ENCODE measurements around the gene ANKRD37.

Gene ANKRD37

DNA sequence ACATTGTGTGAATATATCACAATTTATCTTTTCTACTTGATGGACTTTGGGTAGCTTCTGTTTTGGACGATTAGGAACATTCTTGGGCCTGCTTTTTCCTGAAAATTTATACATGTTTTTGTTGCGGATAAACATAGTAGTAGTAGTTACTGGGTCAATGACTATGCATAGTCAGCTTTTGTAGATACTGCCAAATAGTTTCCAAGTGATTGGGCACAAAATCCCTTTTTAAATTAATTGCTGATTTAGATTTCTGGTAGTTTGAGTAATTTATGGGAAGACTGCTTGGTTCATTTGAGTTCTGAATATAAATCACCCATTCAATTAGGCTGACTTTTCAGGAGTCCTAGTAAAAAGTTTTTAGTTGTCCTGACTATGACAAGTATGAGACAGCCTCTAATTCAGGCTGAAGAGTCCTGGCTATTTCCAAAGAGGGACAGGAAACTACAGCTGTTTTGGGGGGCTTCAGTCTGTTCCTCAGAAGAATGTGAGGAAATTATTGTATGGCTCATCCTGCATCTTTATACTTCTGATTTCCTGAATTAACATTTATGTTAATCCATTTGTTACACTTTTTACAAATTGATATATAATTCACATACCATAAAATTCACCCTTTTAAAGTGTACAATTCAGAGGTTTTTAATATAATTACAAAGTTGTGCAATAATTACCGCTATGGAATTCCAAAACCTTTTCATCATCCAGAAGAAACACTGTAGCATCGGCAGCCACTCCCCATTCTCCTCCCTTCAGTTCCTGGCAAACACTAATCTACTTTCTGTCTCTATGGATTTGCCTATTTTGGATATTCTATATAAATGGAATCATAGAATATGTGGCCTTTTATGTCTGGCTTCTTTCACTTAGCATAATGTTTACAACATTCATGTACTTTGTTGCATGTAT is 15.1 kb upstream of the ANKRD37 start:
- no peak for DNase-seq

DNA sequence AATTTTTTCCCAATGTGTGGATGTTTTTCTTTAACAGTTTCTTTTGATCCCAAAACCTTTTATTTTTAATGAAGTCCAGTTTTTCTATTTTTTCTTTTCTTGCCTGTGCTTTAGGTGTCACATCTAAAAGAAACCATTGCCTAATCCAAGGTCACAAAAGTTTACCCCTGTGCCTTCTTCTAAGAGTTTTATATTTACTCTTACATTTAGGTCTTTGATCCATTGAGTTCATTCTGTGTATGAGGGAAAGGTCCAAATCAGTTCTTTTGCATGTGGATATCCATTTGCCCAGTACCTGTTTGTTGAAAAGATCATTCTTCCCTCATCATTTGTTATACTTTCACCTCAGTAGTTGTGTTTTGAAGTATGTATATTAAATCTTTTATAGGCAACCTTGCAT is 13.9 kb upstream of the ANKRD37 start:
- DNase-seq = no peak

DNA sequence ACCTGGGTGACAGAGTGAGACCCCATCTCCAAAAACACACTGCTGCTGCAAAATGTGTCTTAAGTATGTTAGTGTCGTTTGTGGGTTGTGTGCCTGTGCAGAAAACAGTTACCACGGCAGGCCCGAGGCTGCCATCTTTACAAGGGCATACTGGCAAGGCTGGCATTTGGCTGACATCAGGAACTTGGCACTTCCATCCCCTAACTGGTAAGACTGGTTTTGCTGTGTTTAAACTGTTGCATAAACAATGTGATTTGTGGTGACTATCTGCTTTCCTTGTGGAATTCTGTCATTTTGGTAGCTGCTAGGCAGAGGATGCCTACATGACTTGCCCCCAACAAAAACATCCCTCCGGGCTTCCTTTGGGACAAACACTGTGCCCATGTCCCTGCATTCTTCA is 13.2 kb upstream of the ANKRD37 start:
- DNase-seq = no peak

DNA sequence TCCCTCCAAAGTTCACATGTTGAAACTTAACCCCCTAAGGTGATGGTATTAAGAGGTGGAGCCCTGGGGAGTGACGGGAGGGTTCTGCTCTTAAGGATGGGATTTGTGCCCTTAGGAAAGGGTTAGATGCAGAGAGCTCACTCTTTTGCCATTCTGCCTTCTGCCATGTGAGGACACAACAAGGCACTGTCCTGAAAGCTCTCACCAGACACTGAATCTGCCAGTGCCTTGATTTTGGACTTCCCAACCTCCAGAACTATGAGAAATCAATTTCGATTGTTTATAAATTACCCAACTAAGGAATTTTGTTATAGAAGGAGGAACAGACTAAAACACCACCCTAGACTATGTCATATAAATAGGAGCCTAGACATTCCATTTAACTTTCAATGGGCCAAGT is 12.6 kb upstream of the ANKRD37 start:
- no peak for DNase-seq

DNA sequence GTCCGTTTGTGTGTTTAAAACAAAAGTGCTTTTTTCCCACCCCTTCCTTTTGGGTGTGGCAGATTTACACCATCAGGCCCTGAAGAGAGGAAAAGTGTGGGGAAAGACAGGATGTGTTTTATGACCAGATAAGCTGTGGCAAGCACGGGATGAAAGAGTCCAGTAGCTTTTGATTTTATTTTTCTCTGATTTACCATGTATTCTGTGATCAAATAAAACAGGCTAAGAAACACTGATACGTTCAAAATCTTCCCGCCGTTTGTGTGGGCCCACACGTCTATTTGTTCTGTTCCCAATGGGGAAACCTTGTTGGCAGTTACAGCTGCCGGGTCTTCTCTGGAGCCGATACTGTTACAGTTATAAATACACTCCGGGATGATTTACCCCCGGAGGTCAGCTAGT is 11.7 kb upstream of the ANKRD37 start:
- no peak for DNase-seq

DNA sequence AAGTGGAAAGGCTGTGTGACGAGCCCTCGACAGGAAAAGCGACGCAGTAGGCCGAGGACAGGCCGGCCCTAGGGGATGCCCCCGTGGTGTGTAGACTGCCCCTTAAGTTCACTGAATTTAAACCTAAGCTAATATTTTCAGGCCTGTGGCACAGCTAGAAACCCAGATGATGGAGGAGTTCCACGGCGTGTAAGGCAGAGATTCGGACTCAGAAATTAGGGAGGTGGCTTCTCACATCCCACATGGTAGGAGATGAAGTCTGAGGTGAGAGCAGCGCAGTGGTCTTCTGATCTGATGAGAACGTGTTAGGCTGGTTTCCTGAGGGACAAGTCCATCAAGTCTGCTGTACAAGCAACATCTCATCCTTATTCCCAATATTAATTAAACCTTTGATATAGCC is 8.7 kb upstream of the ANKRD37 start:
- no peak for DNase-seq

DNA sequence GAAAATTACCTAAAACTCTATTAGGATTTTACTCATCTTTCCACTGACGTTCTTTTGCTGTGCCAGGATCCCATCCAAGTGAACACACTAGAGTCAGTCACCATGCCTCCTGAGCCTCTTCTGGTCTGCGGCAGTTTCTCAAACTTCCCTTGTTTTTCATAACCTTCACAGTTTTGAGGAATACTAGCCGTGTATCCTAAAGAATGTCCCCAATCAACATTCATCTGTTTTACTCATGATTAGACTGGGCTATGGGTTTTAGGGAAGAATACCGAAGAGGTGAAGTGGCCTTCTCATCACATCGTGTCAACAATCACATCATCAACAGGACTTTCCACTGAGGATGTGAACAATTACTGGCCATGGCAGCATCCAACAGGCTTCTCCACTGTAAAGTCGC is 5.7 kb upstream of the ANKRD37 start:
- DNase-seq = no peak

DNA sequence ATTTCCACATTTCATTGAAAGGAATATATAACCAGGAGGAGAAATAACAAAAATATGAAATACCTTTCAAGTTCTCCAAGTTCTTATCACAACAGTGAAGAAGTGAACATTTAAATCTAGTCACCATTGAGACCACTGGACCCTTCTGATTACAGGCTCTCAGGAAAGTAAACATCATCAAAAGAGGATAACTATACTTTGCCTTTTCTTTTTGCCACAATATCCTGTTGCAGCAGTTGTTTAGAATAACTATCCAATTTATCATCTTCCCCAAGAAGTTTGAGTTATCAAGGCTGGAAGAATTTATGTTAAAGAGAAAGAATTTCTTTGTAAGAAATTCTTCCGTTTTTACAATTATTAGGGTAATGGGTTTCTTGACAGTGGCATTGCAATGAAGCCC is 4.5 kb upstream of the ANKRD37 start:
- DNase-seq = no peak

DNA sequence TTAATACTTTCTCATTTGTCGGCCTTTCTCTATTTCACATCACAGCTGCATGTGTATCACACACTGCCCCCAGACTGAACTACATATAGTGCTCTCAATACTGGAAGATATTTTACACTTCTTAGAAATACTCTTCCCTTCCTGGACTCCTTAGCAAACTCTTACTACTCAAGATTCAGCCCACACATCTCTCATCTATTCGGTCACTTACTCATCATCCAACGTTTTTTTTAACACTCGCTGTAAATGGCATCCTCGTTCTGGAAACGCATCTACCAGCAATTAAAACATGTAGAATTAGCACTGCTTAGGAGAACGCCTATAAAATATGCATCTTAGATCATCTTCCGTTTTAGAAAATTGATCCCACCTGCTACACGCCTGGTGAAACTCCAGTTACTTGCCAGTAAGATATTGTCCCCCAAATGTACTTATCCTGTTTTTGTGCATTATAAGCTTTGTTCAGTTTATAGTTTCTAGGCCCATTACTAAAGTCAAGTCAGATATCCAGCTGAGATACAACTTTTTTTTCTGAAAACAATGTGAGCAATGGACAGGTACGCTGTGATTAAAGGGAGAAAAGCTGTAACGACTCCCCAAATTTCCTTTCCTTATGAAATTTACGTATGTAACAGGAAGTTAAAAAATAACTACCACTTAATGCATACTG is 1.9 kb upstream of the ANKRD37 start:
- no peak for DNase-seq

DNA sequence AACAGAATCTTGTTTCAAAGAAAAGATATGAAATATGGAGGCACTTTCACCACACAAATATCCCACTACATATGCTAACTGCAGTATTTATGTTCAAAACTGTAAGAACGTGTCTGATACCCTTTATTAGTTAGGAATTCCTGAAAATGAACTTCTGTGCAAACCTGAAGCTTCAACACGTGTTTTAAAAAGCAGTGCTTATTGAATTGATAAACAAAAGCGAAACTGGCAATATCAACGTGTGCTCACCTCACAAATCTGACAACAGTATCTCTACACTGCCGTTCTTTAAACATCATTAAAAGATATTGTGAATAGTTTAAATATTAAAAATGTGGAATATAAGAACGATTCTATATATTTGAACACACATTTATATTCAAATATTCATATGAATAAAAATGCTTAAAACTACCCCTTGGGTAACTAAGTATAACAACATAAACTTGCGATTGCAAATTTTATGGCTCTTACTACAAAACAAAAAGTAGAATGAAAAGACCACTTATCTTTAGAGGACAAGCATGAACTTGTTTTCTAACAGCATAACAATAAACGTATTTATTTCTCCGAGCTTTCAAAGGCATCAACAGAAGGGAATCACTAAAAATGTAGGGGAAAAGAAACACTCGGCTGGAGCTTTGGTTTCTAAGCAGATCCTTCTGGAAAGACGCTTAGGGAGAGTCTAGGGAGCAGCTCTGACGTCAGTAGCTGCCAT is 1.2 kb upstream of the ANKRD37 start, which contains the start of gene LRP2BP:
LRP2BP (minus strand) TSS at position 687 of the 718 bp plus-strand sequence. CDS start 17,738 bp downstream, outside the sequence.
- DNase-seq = peak; percentile 47

DNA sequence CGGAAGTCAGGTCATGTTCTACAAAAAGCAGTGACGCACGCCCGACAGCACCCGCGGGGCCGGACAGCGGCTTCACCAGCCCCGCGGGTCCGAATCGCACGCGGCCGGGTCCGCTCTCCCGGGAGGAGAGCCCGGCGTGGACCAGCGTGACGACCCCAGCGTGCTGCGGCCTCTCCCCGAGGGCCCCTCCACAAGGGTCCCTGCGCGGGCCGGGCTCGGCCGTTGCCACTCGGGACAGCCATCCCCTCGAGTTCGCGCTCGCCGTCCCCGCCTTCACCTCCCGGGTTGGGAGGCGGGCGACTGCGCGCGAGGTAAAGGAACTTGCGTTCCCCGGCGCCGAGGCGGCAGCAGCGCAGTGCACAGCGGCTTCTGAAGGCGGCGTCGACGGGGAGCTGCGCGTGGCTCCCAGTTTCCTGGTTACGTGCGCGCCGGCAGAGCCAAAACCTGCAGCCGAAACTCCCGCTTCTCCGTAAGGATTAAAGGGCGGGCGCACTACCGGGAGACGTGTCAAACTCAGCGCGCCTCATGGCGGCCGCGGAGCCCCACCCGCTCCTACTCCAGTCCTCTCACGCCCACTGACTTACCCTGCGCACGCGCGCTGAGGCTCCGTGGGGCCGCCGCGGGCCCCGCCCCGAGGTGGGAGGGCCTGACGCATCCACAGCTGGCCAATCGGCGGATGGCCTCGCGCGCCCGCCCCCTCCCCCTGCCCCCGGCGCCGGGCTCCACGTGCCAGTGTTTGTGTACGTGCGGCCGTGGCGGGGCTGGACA is 501 bp upstream of the ANKRD37 start:
- peak; percentile 76 for DNase-seq

DNA sequence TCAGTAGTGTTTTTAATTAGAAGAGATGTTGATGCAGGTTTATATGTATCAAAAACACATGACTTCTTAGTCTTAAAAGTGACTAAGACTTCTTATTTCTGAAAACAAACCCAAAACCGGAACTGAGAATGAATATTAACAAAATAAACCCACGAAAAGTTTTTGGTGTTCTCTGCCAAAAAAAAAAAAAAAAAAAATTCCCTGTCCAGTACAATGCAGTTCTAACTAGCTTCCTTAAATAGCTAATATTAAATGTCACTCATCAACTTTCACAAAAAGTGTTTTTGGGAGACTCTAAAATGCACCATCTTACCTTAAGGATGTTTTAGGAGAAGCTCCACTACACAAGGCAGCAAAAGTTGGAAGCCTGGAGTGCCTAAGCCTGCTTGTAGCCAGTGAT is 2.0 kb downstream of the ANKRD37 start:
- no peak for DNase-seq

DNA sequence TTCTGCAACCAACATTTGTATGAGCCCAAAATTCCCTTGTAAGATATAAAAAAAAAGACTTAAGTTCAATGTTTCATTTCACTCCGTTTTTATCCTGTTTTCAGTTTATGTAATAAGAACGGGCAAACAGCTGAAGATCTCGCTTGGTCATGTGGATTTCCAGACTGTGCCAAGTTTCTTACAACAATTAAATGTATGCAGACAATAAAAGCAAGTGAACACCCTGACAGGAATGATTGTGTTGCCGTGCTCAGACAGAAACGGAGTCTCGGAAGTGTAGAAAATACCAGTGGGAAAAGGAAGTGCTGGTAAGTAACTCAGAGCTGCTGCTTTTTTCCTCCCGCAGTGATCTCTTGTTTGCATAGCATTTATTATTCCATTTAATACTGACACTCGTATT is 2.8 kb downstream of the ANKRD37 start:
- no peak for DNase-seq

DNA sequence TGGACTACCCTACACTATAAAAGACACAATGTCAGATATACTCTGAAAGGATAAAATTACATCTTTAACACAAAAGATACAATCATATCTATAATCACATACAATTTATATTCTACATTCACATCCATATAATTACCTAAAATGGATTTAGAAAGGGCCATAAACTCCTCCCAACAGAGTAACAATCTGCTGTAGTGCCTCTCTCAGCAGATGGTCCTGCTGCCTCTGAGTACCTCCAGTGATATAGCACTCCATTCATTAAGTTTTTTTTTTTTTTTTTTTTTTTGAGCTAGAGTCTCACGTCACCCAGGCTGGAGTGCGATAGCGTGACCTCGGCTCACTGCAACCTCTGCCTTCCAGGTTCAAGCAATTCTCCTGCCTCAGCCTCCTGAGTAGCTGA is 7.4 kb downstream of the ANKRD37 start:
- DNase-seq = peak; percentile 11

DNA sequence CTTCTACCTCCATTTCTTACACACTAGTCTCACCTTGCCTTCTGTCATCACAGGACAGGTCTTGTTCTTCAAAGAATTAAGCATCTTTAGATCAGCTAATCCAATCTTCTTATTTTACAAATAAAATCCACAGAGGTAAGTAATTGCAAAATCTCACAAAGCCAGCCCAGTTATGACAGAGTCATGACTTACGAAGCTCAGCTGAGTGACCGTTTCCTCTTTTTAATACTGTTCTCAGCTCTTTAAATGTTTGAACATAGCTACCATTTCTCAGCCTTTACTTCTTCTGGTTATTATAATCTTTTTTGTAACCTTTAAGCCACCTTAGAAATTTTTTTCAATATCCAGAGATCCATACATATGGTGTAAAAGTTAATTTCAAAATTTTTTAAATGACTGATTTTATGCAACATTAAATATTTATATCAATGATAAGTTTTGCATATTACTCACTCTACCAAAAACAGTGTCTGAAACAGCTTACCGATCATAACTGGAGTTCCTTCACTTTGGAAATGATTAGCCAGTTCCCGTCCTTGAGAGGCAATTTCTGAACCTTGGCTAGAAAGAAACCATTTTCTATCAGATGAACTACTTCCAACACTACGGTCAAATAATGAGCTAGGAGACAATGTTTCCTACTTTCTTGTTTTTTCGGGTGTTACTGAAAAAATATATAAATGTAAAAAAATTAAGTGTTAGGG is 8.8 kb downstream of the ANKRD37 start:
- no peak for DNase-seq

DNA sequence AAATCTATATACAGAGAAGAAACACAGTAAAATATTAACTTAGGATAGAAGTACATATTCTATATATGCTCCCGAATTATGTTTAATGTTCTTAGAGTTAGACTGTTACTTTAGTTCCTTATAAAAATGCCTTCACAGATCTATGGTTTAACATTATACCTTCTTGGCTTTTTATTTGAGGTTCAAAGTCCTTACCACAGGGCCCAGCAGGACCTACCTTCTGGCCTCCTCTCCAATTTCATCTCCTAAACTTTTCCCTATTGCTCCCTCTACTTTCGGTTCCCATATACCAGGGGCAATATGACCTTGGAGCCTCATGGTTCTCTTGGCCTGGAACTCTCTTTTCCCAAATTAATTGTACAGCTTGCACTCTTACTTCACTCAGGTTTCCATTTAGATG is 11.8 kb downstream of the ANKRD37 start:
- no peak for DNase-seq

DNA sequence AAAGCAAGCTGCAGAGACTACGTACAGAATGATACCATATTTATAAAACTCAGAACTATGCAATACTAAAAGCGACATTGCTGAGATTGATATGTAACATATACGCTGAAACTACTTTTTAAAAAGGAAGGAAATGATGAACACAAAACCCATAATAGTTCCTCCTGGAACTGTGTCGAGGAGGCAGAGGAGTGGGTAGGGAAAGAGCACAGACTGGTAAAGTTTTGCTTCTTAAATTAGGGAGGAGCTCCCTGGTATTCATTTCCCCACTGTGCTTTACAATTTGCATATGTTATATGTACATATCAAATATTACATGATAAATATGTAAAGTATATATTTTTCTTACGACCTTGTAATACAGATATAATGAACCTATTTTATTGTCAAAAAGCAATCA is 15.2 kb downstream of the ANKRD37 start:
- DNase-seq = no peak

DNA sequence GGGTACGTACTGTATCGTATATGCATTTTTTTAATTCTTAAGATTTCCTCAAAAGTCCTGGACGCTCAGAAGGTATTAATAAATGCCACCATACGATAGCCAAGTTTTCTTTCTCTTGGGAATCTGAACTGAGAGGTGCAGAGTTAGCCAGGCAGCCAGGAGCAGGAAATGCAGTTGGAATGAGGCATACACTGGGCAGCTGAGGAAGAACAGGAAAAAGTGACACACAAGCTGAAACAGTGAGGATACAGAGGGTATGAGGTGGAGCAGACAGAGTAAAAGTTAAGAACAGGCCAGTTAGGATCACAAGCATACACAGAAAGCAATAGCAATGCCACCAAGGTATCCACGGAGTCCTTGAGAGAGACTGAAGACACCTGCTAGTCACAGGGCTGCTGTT is 15.8 kb downstream of the ANKRD37 start:
- no peak for DNase-seq

DNA sequence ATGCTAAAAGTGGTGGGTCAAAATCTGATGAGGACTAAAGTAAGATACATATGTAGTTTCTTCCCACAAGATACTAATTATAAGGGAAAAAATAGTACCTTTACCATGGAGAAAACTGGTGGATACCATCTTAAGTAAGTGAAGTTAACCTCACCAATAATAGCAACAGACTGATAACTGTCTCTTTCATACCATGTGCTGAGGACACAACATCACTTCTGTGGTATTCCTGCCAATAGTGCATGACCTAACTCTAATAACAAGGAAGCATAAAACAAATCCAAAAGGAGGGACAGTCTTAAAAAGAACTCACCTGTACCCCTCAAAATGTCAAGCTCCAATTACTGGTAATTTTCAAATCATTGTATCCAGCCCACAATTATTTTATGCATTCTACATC is 20.3 kb downstream of the ANKRD37 start:
- DNase-seq = no peak

DNA sequence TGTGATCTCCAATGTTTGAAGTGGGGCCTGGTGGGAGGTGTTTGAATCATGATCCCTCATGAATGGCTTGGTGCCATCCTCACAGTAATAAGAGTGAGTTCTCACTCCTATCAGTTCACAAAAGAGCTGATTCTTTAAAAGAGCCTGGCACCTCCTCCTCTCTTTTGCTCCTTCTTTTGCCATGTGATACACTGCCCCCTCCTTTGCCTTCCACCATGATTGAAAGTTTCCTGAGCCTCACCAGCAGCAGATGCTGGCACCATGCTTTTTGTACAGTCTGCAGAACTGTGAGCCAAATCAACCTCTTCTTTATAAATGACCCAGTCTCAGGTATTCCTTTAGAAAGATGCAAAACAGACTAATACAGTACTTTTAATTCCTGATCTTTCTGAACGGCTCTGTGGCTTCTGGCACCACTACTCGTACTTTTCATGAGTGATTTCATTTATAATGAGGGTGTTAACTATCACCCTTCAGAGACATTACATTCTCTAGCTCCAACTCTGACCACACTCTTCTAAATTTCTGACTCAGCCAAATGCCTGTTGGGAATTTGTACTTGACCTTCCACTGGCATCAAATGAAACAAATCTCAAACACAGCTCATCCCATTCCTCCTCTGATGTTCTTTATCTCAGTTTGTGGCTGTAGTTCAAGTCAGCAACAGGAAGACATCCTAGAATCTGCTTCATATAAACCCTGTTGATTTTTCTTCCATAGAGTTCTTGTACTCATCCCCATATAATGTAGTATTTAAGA is 24.9 kb downstream of the ANKRD37 start:
- no peak for DNase-seq

DNA sequence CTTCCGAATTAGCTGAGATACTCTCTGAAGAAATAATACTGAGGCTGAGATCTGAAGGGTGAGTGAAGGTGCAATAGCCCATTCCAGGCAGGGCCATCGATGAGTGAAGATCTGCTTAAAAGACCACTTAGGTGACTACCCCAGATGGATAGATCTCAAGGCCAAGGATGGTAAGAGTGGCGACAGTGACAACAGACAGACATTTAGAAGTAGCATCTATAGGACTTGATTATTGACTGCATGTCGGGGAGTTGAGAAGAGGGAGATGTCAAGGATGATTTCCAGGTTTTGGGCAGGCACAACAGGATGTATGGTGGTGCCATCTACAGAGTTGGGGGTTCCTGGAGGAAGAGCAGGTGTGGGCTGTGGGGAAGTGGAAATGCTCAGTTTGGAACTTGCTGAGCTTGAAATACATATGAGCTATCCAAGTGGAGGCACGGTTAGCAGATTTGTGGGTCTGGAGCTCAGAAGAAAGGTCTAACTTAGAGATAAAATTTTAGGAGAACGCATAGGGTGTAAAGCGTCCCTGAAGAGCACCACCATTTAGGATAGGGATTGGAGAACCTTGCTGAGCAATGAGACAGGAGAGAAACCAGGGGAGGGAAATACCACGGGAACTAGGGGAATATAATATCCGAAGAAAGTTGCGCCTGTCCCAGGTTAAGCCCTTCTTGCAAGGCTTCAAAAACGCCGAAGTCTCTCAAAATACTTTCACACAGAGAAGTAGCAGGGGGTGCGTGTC is 28.4 kb downstream of the ANKRD37 start:
- no peak for DNase-seq

All from NCI-H1105 (cell line).